Retinal pigment epithelial cell (primary cell): ENCODE results near the gene PTPRJ.
A peak's percentile ranks its signal among the peaks of the same experiment; 100 is the strongest.

Source experiments
- DNase-seq: peaks from one replicate; pipeline ENCODE4 v3.0.0-alpha.2; 2010; ENCODE audit warnings: low read depth
- H3K4me3 ChIP-seq: 2 replicates; pipeline ENCODE4 v1.5.1; 2011; ENCODE audit warnings: mild to moderate bottlenecking, low read length, control low read depth, moderate library complexity
- CTCF ChIP-seq: conservative IDR thresholded peaks from 2 replicates; pipeline ENCODE4 v1.5.1; 2011; ENCODE audit warnings: low read depth, low read length, control low read depth, inconsistent platforms

PTPRJ gene

GRCh38 chr11:48095779-48096470 lies 115.6 kb downstream of the PTPRJ start:
- no peak for TF ChIP-seq CTCF
- H3K4me3 ChIP-seq, result no peak overlapping the region
- peak; percentile 27 for DNase-seq

- peak; percentile 17 for TF ChIP-seq CTCF
- no peak overlapping the region for H3K4me3 ChIP-seq
- no peak for DNase-seq
Observed at GRCh38 chr11:48096588-48097525, 116.5 kb downstream of the PTPRJ start.

- H3K4me3 ChIP-seq, result no peak overlapping the region
- TF ChIP-seq CTCF, result no peak
- DNase-seq, result no peak
Observed at GRCh38 chr11:48098024-48098423, 117.7 kb downstream of the PTPRJ start.

GRCh38 chr11:48099916-48100446 lies 119.6 kb downstream of the PTPRJ start:
- no peak for TF ChIP-seq CTCF
- H3K4me3 ChIP-seq, result no peak overlapping the region
- DNase-seq, result no peak

- no peak for DNase-seq
- H3K4me3 ChIP-seq, result no peak overlapping the region
- TF ChIP-seq CTCF, result no peak
Observed at GRCh38 chr11:48101044-48101733, 120.8 kb downstream of the PTPRJ start.

GRCh38 chr11:48101958-48102357 lies 121.6 kb downstream of the PTPRJ start:
- DNase-seq, result no peak
- no peak for TF ChIP-seq CTCF
- no peak overlapping the region for H3K4me3 ChIP-seq
